Prostate gland (tissue), 2 donors: ENCODE results near the gene CEP63. TPM values are rescaled to one million over a fixed set of nuclear protein-coding genes. Genes with fewer than 3 reads are reported as not detected.

Source experiments
- DNase-seq: peaks from one replicate; pipeline ENCODE4 v3.0.0-alpha.2; 2019; ENCODE audit warnings: low spot score
- H3K27ac ChIP-seq, 2 donors: fragments of 200-600 bp; sonication (generic); 2 replicates each; pipeline ENCODE4 v1.5.1; 2017 to 2019
- H3K27me3 ChIP-seq: fragments of 200-600 bp; sonication (generic); replicated peaks from 2 replicates; pipeline ENCODE4 v1.5.1; 2019; ENCODE audit not compliant: insufficient read depth
- H3K36me3 ChIP-seq, 2 donors: fragments of 200-600 bp; sonication (generic); 1 replicate in 1 of 2; 2 replicates in 1 of 2; pipeline versions ENCODE4 v1.5.1 to v1.8.1; 2017 to 2019
- H3K4me1 ChIP-seq: fragments of 200-600 bp; sonication (generic); replicated peaks from 2 replicates; pipeline ENCODE4 v1.5.1; 2019
- H3K4me3 ChIP-seq, 2 donors: fragments of 200-600 bp; sonication (generic); 2 replicates each; pipeline ENCODE4 v1.5.1; 2017 to 2019
- H3K9me3 ChIP-seq: fragments of 200-600 bp; sonication (generic); 2 replicates; pipeline ENCODE4 v1.5.1; 2017
- CTCF ChIP-seq, 4 experiments: fragments of 200-600 bp in 2 of 4; fragments of 450-650 bp in 2 of 4; sonication (generic) in 2 of 4; IDR thresholded peaks; 1 replicate in 3 of 4; 2 replicates in 1 of 4; pipeline ENCODE4 v1.5.1; 2016 to 2019; ENCODE audit warnings: antibody characterized with exemption in 4 of 4, mild to moderate bottlenecking in 2 of 4, moderate library complexity in 2 of 4
- POLR2A ChIP-seq: fragments of 450-650 bp; IDR thresholded peaks from one replicate; pipeline ENCODE4 v1.6.1; 2016; ENCODE audit warnings: antibody characterized with exemption, mild to moderate bottlenecking
- POLR2AphosphoS5 ChIP-seq: sonication (generic); formaldehyde crosslinking; IDR thresholded peaks from one replicate; pipeline ENCODE4 v1.6.1; 2017; ENCODE audit warnings: antibody characterized with exemption
- WGBS: methylation state at CpG from one replicate; pipeline ENCODE4 v1.1.5; 2018; 5-methylcytosine and 5-hydroxymethylcytosine counted together
- intact Hi-C: fragments of 100-400 bp; cut with DNase I; formaldehyde crosslinking; loops from one replicate; pipeline ENCODE4 v1.14.2; 2022
- total RNA-seq, 2 donors: library from RNA; depleted of rRNA; stranded (reverse); fragments of >200 nt; gene quantifications; one replicate each; pipeline ENCODE4 v1.1.0, GENCODE V29; 2016

The CEP63 gene
- total RNA-seq, 2 donors from 2014 or later, result 35.2 to 60.1 TPM

- Histone ChIP-seq H3K4me1 (no peaks in the 10 kb centered on the region), H3K9me3 (no peaks in the 10 kb centered on the region), H3K4me3 (no peak overlapping the region), H3K27me3 (no peaks in the 10 kb centered on the region), H3K27ac (no peak overlapping the region), H3K36me3 (no peaks in the 10 kb centered on the region)
- TF ChIP-seq POLR2A, result no peak
- TF ChIP-seq CTCF (IDR thresholded peaks at IDR 0.05), result no peak
- TF ChIP-seq POLR2AphosphoS5, result no peak
- DNase-seq, result no peak
- WGBS, result 93% methylated on average over 4 of the region's 4 CpGs
- intact Hi-C loops, result no loop called here
These were observed 26.3 kb upstream of the CEP63 start for GRCh38 chr3:134459562-134459961.

- WGBS, result 78% methylated on average over 2 of the region's 2 CpGs
- Histone ChIP-seq H3K27me3 (no peaks in the 10 kb centered on the region), H3K4me3 (no peak overlapping the region), H3K4me1 (no peaks in the 10 kb centered on the region), H3K36me3 (no peaks in the 10 kb centered on the region), H3K9me3 (no peaks in the 10 kb centered on the region), H3K27ac (no peak overlapping the region)
- intact Hi-C loops, result no loop called here
- no peak for DNase-seq
- TF ChIP-seq CTCF (IDR thresholded peaks at IDR 0.05), result no peak
- TF ChIP-seq POLR2AphosphoS5, result no peak
- no peak for TF ChIP-seq POLR2A
These were observed 24.9 kb upstream of the CEP63 start for GRCh38 chr3:134460965-134461364.

GRCh38 chr3:134462331-134462941 lies 23.4 kb upstream of the CEP63 start:
- H3K36me3 ChIP-seq, result no peaks in the 10 kb centered on the region
- no peak overlapping the region for H3K4me3 ChIP-seq
- intact Hi-C loops, result no loop called here
- H3K9me3 ChIP-seq, result no peaks in the 10 kb centered on the region
- no peaks in the 10 kb centered on the region for H3K4me1 ChIP-seq
- H3K27me3 ChIP-seq, result no peaks in the 10 kb centered on the region
- WGBS, result 32% methylated on average over 5 of the region's 5 CpGs
- no peak for DNase-seq
- TF ChIP-seq POLR2AphosphoS5 (no peak), POLR2A (no peak), CTCF (IDR thresholded peaks at IDR 0.05) (no peak)
- peak overlapping the region; percentile 1 to 17 for H3K27ac ChIP-seq

GRCh38 chr3:134463676-134464063 lies 22.2 kb upstream of the CEP63 start:
- no peaks in the 10 kb centered on the region for H3K4me1 ChIP-seq

More at GRCh38 chr3:134463676-134464063, 22.2 kb upstream of the CEP63 start:
- Histone ChIP-seq H3K27ac (no peak overlapping the region), H3K36me3 (no peaks in the 10 kb centered on the region), H3K9me3 (no peaks in the 10 kb centered on the region), H3K27me3 (no peaks in the 10 kb centered on the region), H3K4me3 (no peak overlapping the region)
- TF ChIP-seq CTCF (IDR thresholded peaks at IDR 0.05) (no peak), POLR2AphosphoS5 (no peak), POLR2A (no peak)
- DNase-seq, result no peak
- WGBS, result 66% methylated on average over 4 of the region's 4 CpGs
- intact Hi-C loops, result no loop called here
